ENCODE measurements around the gene GAS2L2. TPM values are rescaled to one million over a fixed set of nuclear protein-coding genes. Genes with fewer than 3 reads are reported as not detected.

Gene GAS2L2
- polyA plus RNA-seq, 5 donors: 0.17 to 2.4 (median 1.1) TPM

DNA sequence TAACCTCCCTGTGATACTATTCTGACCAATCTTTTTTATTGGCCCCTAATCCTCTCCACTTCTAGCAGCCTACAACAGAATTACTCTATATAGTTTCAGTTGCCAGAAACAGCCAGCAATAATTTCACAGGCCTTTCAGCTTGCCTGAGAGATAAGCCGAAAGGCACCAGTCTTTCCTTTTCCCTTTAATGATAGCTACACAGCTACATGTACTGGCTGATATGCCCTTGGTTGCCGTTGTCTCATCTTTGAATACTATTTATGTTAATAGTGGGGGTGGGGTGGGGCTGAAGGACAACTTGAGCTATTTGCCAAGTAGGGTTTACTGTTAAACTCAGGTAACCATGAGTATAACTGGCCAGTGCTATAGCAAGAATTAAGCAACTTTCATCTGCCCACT is 57.4 kb downstream of the GAS2L2 start:
- no peak for DNase-seq

DNA sequence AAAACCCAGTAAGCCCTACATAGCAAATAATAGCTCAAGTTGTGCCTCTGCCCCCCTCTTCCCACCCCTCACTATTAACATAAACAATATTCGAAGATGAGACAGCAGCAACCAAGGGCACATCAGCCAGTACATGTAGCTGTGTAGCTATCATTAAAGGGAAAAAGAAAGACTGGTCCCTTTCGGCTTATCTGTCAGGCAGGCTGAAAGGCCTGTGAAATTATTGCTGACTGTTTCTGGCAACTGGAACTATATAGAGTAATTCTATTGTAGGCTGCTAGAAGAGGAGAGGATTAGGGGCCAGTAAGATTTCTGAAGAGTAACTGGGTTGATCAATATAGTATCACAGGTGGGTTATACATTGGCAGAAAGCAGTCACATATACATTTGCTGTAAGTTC is 58.1 kb downstream of the GAS2L2 start:
- DNase-seq: no peak

Other genes starting within 250 kb of the GAS2L2 start
- 10 to 100 TPM in 4 of 5 donors, 1 to 10 TPM in 1; 8.2 to 28.0 (median 16.9) TPM for gene SLFN12L, start 215.6 kb downstream of the GAS2L2 start, polyA plus RNA-seq (ENCODE audit: insufficient read depth in 1 of 5, insufficient read length in 5 of 5, low replicate concordance in 1 of 5)
- under 1 TPM; 0.54 to 0.95 (median 0.71) TPM for gene SLFN14, start 192.4 kb downstream of the GAS2L2 start, polyA plus RNA-seq (ENCODE audit: insufficient read depth in 1 of 5, insufficient read length in 5 of 5, low replicate concordance in 1 of 5)
- 10 to 100 TPM in 1 of 5 donors, 1 to 10 TPM in 4; 8.8 to 10.6 (median 9.8) TPM for gene PEX12, start 174.7 kb downstream of the GAS2L2 start, polyA plus RNA-seq (ENCODE audit: insufficient read depth in 1 of 5, insufficient read length in 5 of 5, low replicate concordance in 1 of 5)
- gene AP2B1, start 165.9 kb downstream of the GAS2L2 start, polyA plus RNA-seq (ENCODE audit: insufficient read depth in 1 of 5, insufficient read length in 5 of 5, low replicate concordance in 1 of 5): 100 to 1,000 TPM; 122 to 158 (median 147) TPM
- gene RASL10B, start 21.6 kb downstream of the GAS2L2 start, polyA plus RNA-seq (ENCODE audit: insufficient read depth in 1 of 5, insufficient read length in 5 of 5, low replicate concordance in 1 of 5): 1 to 10 TPM; 2.2 to 3.8 (median 3.0) TPM
- gene C17orf50, start 7.6 kb upstream of the GAS2L2 start, polyA plus RNA-seq (ENCODE audit: insufficient read depth in 1 of 5, insufficient read length in 5 of 5, low replicate concordance in 1 of 5): under 1 TPM in 3 of 5 donors, not detected in 2; 0.14 to 0.23 (median 0.21) TPM
- gene MMP28, start 42.4 kb upstream of the GAS2L2 start, polyA plus RNA-seq (ENCODE audit: insufficient read depth in 1 of 5, insufficient read length in 5 of 5, low replicate concordance in 1 of 5): 10 to 100 TPM in 1 of 5 donors, 1 to 10 TPM in 4; 7.6 to 10.5 (median 8.8) TPM
- 100 to 1,000 TPM; 200 to 261 (median 239) TPM for gene TAF15, start 56.2 kb upstream of the GAS2L2 start, polyA plus RNA-seq (ENCODE audit: insufficient read depth in 1 of 5, insufficient read length in 5 of 5, low replicate concordance in 1 of 5)
- under 1 TPM; 0.08 to 0.28 (median 0.16) TPM for gene HEATR9, start 115.7 kb upstream of the GAS2L2 start, polyA plus RNA-seq (ENCODE audit: insufficient read depth in 1 of 5, insufficient read length in 5 of 5, low replicate concordance in 1 of 5)
- 1 to 10 TPM; 2.7 to 4.4 (median 4.0) TPM for gene CCL5, start 127.1 kb upstream of the GAS2L2 start, polyA plus RNA-seq (ENCODE audit: insufficient read depth in 1 of 5, insufficient read length in 5 of 5, low replicate concordance in 1 of 5)
- gene RDM1, start 177.5 kb upstream of the GAS2L2 start, polyA plus RNA-seq (ENCODE audit: insufficient read depth in 1 of 5, insufficient read length in 5 of 5, low replicate concordance in 1 of 5): 1 to 10 TPM; 2.0 to 3.6 (median 2.5) TPM
- not detected for gene LYZL6, start 190.5 kb upstream of the GAS2L2 start, polyA plus RNA-seq (ENCODE audit: insufficient read depth in 1 of 5, insufficient read length in 5 of 5, low replicate concordance in 1 of 5)
- 1 to 10 TPM in 1 of 5 donors, under 1 TPM in 4; 0.49 to 1.0 (median 0.84) TPM for gene CCL16, start 228.3 kb upstream of the GAS2L2 start, polyA plus RNA-seq (ENCODE audit: insufficient read depth in 1 of 5, insufficient read length in 5 of 5, low replicate concordance in 1 of 5)
- gene CCL14, start 233.5 kb upstream of the GAS2L2 start, polyA plus RNA-seq (ENCODE audit: insufficient read depth in 1 of 5, insufficient read length in 5 of 5, low replicate concordance in 1 of 5): 100 to 1,000 TPM in 2 of 5 donors, 10 to 100 TPM in 3; 70.5 to 119 (median 83.9) TPM
- under 1 TPM; 0.11 to 0.41 (median 0.25) TPM for gene CCL15, start 248.3 kb upstream of the GAS2L2 start, polyA plus RNA-seq (ENCODE audit: insufficient read depth in 1 of 5, insufficient read length in 5 of 5, low replicate concordance in 1 of 5)